HL-60 (cell line): ENCODE data around the gene PLCD1.

ENCODE experiments used
- POLR2AphosphoS5 ChIP-seq: IDR thresholded peaks from 2 replicates; pipeline ENCODE4 v1.6.1; 2012; ENCODE audit warnings: low read depth
- TF ChIP-seq, protein P1 (sequence below): IDR thresholded peaks from one replicate; pipeline ENCODE4 v1.5.1; 2011; ENCODE audit warnings: low read length, control low read depth, inconsistent platforms; ENCODE audit not compliant: insufficient read depth

GRCh38 chr3:37993067-37993455, 36.4 kb downstream of the PLCD1 start:
- TF ChIP-seq, protein P1, sequence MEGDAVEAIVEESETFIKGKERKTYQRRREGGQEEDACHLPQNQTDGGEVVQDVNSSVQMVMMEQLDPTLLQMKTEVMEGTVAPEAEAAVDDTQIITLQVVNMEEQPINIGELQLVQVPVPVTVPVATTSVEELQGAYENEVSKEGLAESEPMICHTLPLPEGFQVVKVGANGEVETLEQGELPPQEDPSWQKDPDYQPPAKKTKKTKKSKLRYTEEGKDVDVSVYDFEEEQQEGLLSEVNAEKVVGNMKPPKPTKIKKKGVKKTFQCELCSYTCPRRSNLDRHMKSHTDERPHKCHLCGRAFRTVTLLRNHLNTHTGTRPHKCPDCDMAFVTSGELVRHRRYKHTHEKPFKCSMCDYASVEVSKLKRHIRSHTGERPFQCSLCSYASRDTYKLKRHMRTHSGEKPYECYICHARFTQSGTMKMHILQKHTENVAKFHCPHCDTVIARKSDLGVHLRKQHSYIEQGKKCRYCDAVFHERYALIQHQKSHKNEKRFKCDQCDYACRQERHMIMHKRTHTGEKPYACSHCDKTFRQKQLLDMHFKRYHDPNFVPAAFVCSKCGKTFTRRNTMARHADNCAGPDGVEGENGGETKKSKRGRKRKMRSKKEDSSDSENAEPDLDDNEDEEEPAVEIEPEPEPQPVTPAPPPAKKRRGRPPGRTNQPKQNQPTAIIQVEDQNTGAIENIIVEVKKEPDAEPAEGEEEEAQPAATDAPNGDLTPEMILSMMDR, result no peak
- no peak for TF ChIP-seq POLR2AphosphoS5
